GM10248 (cell line): ENCODE results near the gene RAD51B.

ENCODE experiments used
- CTCF ChIA-PET: fragments of 300-600 bp; sonication (Branson Sonifier 250); formaldehyde crosslinking; extraction: SDS; loops from one replicate; lab custom pipeline; 2021; ENCODE audit warnings: antibody characterized with exemption; lab: Yijun Ruan, JAX
- POLR2A ChIA-PET: fragments of 350-650 bp; sonication (Branson Sonifier 250); formaldehyde crosslinking; extraction: SDS; loops from one replicate; lab custom pipeline; 2020; ENCODE audit warnings: antibody characterized with exemption; lab: Yijun Ruan, JAX
- DNase-seq: peaks from one replicate; pipeline ENCODE4 v3.0.0; 2012; ENCODE audit errors: extremely low spot score
- TF ChIP-seq, protein P1 (sequence below): IDR thresholded peaks from 2 replicates; pipeline ENCODE4 v1.5.1; 2012; ENCODE audit warnings: mild to moderate bottlenecking, low read depth; ENCODE audit errors: extremely low read depth, missing control alignments, control extremely low read depth

RAD51B gene

DNA sequence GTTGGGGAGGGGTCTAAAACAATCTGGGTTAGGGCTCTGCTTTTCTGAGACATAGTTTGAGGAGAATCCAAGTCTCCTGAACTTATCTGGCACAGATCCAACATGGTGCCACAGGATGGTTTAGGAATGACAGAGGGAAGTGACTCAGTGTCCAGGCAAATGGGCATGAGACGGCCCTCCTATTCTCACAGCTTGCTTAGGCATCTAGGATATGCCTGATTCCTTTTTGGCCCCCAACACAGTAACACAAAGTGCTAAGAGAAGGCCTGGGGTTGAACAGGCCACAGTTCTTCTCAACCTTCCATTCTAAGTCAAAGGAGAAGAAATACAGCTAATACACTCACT, 855.6 kb downstream of the RAD51B start:
- no peak for DNase-seq
- POLR2A ChIA-PET: no interaction called here
- CTCF ChIA-PET: interaction anchor here (1.2 kb wide), 1 partner anchor 26 kb away, joined by 3 read pairs; no protein-coding TSS in a partner anchor
- TF ChIP-seq, protein P1, sequence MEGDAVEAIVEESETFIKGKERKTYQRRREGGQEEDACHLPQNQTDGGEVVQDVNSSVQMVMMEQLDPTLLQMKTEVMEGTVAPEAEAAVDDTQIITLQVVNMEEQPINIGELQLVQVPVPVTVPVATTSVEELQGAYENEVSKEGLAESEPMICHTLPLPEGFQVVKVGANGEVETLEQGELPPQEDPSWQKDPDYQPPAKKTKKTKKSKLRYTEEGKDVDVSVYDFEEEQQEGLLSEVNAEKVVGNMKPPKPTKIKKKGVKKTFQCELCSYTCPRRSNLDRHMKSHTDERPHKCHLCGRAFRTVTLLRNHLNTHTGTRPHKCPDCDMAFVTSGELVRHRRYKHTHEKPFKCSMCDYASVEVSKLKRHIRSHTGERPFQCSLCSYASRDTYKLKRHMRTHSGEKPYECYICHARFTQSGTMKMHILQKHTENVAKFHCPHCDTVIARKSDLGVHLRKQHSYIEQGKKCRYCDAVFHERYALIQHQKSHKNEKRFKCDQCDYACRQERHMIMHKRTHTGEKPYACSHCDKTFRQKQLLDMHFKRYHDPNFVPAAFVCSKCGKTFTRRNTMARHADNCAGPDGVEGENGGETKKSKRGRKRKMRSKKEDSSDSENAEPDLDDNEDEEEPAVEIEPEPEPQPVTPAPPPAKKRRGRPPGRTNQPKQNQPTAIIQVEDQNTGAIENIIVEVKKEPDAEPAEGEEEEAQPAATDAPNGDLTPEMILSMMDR: no peak

DNA sequence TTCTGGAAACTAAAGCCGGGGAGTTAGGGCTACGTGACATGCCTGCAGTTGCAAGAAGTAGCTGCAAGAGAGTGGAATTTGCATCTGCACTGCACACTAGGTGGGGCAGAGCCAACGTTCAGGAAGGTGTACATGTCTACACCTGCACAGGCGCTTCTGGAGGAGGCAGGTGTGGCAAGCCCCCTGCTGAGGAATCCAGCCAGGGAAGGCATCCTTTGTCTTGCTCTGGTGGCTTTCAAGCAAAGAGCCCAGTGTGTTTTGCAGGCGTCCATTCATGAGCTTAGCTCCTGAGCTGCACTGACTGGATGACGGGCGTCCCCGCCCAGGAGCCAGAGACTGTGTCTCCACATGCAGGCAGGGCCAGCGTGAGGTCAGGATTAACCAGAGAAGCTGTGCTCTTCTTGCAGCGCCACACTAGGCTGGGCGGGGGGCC, 856.9 kb downstream of the RAD51B start:
- TF ChIP-seq, protein P1: no peak
- DNase-seq: no peak
- CTCF ChIA-PET: interaction anchor here (0.9 kb wide), 1 partner anchor 9 kb away, joined by 4 read pairs; no protein-coding TSS in a partner anchor
- POLR2A ChIA-PET: no interaction called here

DNA sequence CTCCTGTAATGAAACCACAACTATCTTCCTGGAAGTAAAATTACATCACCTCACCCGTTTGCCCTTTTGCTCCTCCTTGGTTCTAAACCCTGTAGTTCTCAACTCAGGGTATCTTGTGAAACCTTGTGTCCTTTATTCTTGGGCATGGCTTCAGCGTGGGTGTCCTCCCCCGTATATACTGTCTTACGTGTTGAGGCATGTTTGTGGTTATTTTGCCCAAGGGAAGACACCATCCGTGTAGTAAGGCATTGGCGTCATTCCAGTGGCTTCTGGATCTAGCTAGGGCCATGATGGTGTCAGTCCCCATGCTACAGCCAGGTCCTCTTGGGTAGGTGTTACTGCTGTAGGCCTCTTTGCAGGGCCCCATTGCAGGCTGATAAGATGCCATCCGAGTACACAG, 857.9 kb downstream of the RAD51B start:
- POLR2A ChIA-PET: interaction anchor here (0.5 kb wide), 1 partner anchor 54 kb away, joined by 4 read pairs; no protein-coding TSS in a partner anchor
- DNase-seq: no peak
- CTCF ChIA-PET: interaction anchor here (0.9 to 3.7 kb wide), 4 partner anchors 9 to 402 kb away, joined by 3 to 16 read pairs (median 4); no protein-coding TSS in a partner anchor
- TF ChIP-seq, protein P1: no peak

DNA sequence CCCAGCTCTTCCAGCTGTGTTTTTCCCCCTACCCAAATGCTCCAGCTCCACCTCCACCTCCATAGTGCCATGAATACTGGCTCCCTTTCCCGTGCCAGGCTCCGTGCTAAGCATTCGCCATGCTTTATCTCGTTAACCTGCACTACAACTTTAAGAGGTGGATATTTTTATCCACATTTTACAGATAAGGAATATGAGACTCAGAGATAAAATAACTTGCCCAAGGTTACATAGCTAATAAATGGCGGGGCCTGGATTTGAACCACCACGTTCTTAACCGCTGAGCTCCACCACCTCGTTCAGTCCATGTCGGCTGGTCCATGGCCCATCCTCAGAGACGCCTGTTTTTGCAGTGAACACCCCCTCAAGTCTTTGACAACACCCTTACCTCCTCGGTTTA, 858.3 kb downstream of the RAD51B start:
- CTCF ChIA-PET: interaction anchor here (0.7 to 3.7 kb wide), 7 partner anchors 9 to 430 kb away, joined by 3 to 16 read pairs (median 3); no protein-coding TSS in a partner anchor

DNA sequence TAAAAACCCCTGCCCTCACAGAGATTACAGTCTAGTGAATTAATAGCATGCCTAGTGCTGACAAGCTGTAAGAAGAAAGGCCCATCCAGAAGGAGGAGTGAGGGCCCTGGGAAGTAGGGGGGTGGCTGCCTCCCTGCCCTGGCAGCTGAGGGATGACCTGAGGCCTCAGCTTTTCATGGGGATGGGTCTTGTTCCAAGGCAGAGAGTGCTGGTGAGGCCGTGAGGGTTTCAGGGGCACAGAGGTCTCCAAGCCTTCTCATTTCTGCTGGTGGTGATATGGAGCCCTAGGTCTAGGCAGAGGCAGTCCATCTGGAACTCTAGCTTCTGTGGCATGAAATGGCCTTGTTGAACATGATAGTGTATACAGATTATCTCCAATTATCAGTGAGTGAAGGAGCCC, 858.9 kb downstream of the RAD51B start:
- DNase-seq: no peak
- TF ChIP-seq, protein P1: no peak
- ChIA-PET CTCF (interaction anchor here (0.7 to 3.7 kb wide), 7 partner anchors 10 to 431 kb away, joined by 3 to 16 read pairs (median 3); no protein-coding TSS in a partner anchor), POLR2A (no interaction called here)

More for the DNA sequence above, 858.3 kb downstream of the RAD51B start:
- TF ChIP-seq, protein P1: no peak
- no peak for DNase-seq
- POLR2A ChIA-PET: interaction anchor here (0.5 kb wide), 1 partner anchor 53 kb away, joined by 4 read pairs; no protein-coding TSS in a partner anchor

DNA sequence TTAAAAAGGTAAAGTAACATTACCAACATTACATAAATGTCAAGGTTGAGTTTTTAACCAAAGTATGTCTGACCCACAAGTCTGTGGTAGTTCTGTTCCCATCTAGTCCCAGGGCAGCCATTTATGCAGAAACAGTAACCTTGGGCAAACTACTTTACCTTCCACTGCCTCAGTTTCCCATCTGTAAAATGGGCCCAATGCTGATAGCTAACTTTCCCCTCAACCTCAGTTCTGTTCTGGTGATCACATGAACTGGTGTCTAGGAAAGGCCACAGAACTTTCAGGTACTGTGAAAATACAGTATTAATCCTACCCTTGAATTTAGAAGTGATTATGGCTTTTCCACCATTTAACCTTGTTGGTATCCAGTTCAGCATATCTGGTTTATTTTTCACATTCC, 859.7 kb downstream of the RAD51B start:
- TF ChIP-seq, protein P1: no peak
- CTCF ChIA-PET: interaction anchor here (3.7 kb wide), 1 partner anchor 15 kb away, joined by 16 read pairs; no protein-coding TSS in a partner anchor
- no peak for DNase-seq
- POLR2A ChIA-PET: no interaction called here
